ENCODE results near the gene CGREF1.

The CGREF1 gene

GRCh38 chr2:27086724-27087593, 32.0 kb downstream of the CGREF1 start, which contains the start of gene KHK:
KHK (plus strand) TSS chr2:27086772; CDS start chr2:27087260, 488 bp downstream.
- Histone ChIP-seq H3K4me3 (ENCODE audit: control insufficient read depth in 1 of 7, extremely low read depth in 1 of 7, insufficient read depth in 4 of 7, low read depth in 2 of 7, low read length in 6 of 7) (peak within 1 kb of the TSS; percentile 43 to 82 (median 70)), H3K36me3 (ENCODE audit: control insufficient read depth in 4 of 4, insufficient read depth in 4 of 4, low read length in 3 of 4) (peaks cover 0 to 12% (median 3%) of the 10 kb centered on the region in 4 experiments), H3K9me3 (ENCODE audit: control extremely low read depth in 1 of 5, control insufficient read depth in 4 of 5, insufficient read depth in 2 of 5, low read depth in 1 of 5, low read length in 4 of 5) (no peaks in the 10 kb centered on the region), H3K27ac (ENCODE audit: insufficient read depth in 1 of 2, low read depth in 1 of 2, low read length in 2 of 2, poor library complexity in 1 of 2, severe bottlenecking in 2 of 2) (peak within 1 kb of the TSS in 1 of 2 experiments; percentile 66), H3K4me1 (ENCODE audit: control extremely low read depth in 1 of 4, control insufficient read depth in 4 of 4, insufficient read depth in 4 of 4, low read length in 3 of 4) (peaks cover 2 to 48% (median 38%) of the 10 kb centered on the region in 4 experiments), H3K27me3 (replicated peaks in 2 of 5; ENCODE audit: control insufficient read depth in 4 of 5, insufficient read depth in 5 of 5, low read length in 4 of 5) (no peaks in the 10 kb centered on the region)
- ChIA-PET CTCF (interaction anchor here (0.8 to 28.0 kb wide), 10 partner anchors 10 to 195 kb away, joined by 3 to 381 read pairs (median 5); partner anchors contain the start of genes AGBL5, OST4 and TRIM54), POLR2A (interaction anchor here (0.5 to 1.4 kb wide), 3 partner anchors 16 to 276 kb away, joined by 3 to 4 read pairs (median 3); partner anchors contain the start of gene OST4)
- 23% methylated on average over 37 of the region's 54 CpGs for WGBS (ENCODE audit: insufficient coverage)
- DNase-seq: no peak

- Histone ChIP-seq H3K27me3 (replicated peaks in 2 of 5; ENCODE audit: control insufficient read depth in 4 of 5, insufficient read depth in 5 of 5, low read length in 4 of 5) (no peaks in the 10 kb centered on the region), H3K4me1 (ENCODE audit: control extremely low read depth in 1 of 4, control insufficient read depth in 4 of 4, insufficient read depth in 4 of 4, low read length in 3 of 4) (peaks cover 5 to 55% (median 44%) of the 10 kb centered on the region in 4 experiments), H3K36me3 (ENCODE audit: control insufficient read depth in 4 of 4, insufficient read depth in 4 of 4, low read length in 3 of 4) (peaks cover 0 to 12% (median 3%) of the 10 kb centered on the region in 4 experiments), H3K27ac (ENCODE audit: insufficient read depth in 1 of 2, low read depth in 1 of 2, low read length in 2 of 2, poor library complexity in 1 of 2, severe bottlenecking in 2 of 2) (peak overlapping the region in 1 of 2 experiments; percentile 66), H3K9me3 (ENCODE audit: control extremely low read depth in 1 of 5, control insufficient read depth in 4 of 5, insufficient read depth in 2 of 5, low read depth in 1 of 5, low read length in 4 of 5) (no peaks in the 10 kb centered on the region), H3K4me3 (ENCODE audit: control insufficient read depth in 1 of 7, extremely low read depth in 1 of 7, insufficient read depth in 4 of 7, low read depth in 2 of 7, low read length in 6 of 7) (peak overlapping the region; percentile 43 to 77 (median 65))
- CTCF ChIA-PET: interaction anchor here (0.9 to 28.0 kb wide), 9 partner anchors 8 to 195 kb away, joined by 3 to 381 read pairs (median 5); partner anchors contain the start of genes AGBL5, OST4 and TRIM54
- peak; percentile 93 to 96 (median 95) for DNase-seq
- POLR2A ChIA-PET: interaction anchor here (0.6 to 1.4 kb wide), 3 partner anchors 15 to 277 kb away, joined by 3 to 6 read pairs (median 4); partner anchors contain the start of genes AGBL5 and OST4
- WGBS (ENCODE audit: insufficient coverage): 0% methylated on average over 56 of the region's 81 CpGs
Observed at GRCh38 chr2:27086090-27086723, 32.7 kb downstream of the CGREF1 start.

- Histone ChIP-seq H3K4me1 (ENCODE audit: control extremely low read depth in 1 of 4, control insufficient read depth in 4 of 4, insufficient read depth in 4 of 4, low read length in 3 of 4) (peaks cover 5 to 59% (median 48%) of the 10 kb centered on the region in 4 experiments), H3K27ac (ENCODE audit: insufficient read depth in 1 of 2, low read depth in 1 of 2, low read length in 2 of 2, poor library complexity in 1 of 2, severe bottlenecking in 2 of 2) (peak overlapping the region in 1 of 2 experiments; percentile 66), H3K4me3 (ENCODE audit: control insufficient read depth in 1 of 7, extremely low read depth in 1 of 7, insufficient read depth in 4 of 7, low read depth in 2 of 7, low read length in 6 of 7) (peak overlapping the region; percentile 43 to 77 (median 65)), H3K36me3 (ENCODE audit: control insufficient read depth in 4 of 4, insufficient read depth in 4 of 4, low read length in 3 of 4) (peaks cover 0 to 12% (median 3%) of the 10 kb centered on the region in 4 experiments), H3K27me3 (replicated peaks in 2 of 5; ENCODE audit: control insufficient read depth in 4 of 5, insufficient read depth in 5 of 5, low read length in 4 of 5) (no peaks in the 10 kb centered on the region), H3K9me3 (ENCODE audit: control extremely low read depth in 1 of 5, control insufficient read depth in 4 of 5, insufficient read depth in 2 of 5, low read depth in 1 of 5, low read length in 4 of 5) (no peaks in the 10 kb centered on the region)
- under 1% methylated on average over 38 of the region's 38 CpGs for WGBS (ENCODE audit: insufficient coverage)
- POLR2A ChIA-PET: interaction anchor here (1.4 kb wide), 1 partner anchor 35 kb away, joined by 6 read pairs; the partner anchor contains the start of gene AGBL5
- DNase-seq: peak in 2 of 3 donors; percentile 27 to 43
- CTCF ChIA-PET: interaction anchor here (0.9 to 28.0 kb wide), 7 partner anchors 8 to 68 kb away, joined by 3 to 381 read pairs (median 5); partner anchors contain the start of genes AGBL5 and OST4
Observed at GRCh38 chr2:27085673-27086089, 33.2 kb downstream of the CGREF1 start.

- 72% methylated on average over 10 of the region's 10 CpGs for WGBS (ENCODE audit: insufficient coverage)
- CTCF ChIA-PET: interaction anchor here (0.9 to 28.0 kb wide), 8 partner anchors 8 to 68 kb away, joined by 3 to 381 read pairs (median 6); partner anchors contain the start of genes AGBL5 and OST4
- peak overlapping the region in 1 of 2 experiments; percentile 66 for H3K27ac ChIP-seq (ENCODE audit: insufficient read depth in 1 of 2, low read depth in 1 of 2, low read length in 2 of 2, poor library complexity in 1 of 2, severe bottlenecking in 2 of 2)
- POLR2A ChIA-PET: interaction anchor here (1.4 kb wide), 1 partner anchor 35 kb away, joined by 6 read pairs; the partner anchor contains the start of gene AGBL5
- no peaks in the 10 kb centered on the region for H3K27me3 ChIP-seq (replicated peaks in 2 of 5; ENCODE audit: control insufficient read depth in 4 of 5, insufficient read depth in 5 of 5, low read length in 4 of 5)
- peaks cover 5 to 64% (median 54%) of the 10 kb centered on the region in 4 experiments for H3K4me1 ChIP-seq (ENCODE audit: control extremely low read depth in 1 of 4, control insufficient read depth in 4 of 4, insufficient read depth in 4 of 4, low read length in 3 of 4)
- H3K36me3 ChIP-seq (ENCODE audit: control insufficient read depth in 4 of 4, insufficient read depth in 4 of 4, low read length in 3 of 4): peaks cover 0 to 12% (median 3%) of the 10 kb centered on the region in 4 experiments
- DNase-seq: no peak
- H3K9me3 ChIP-seq (ENCODE audit: control extremely low read depth in 1 of 5, control insufficient read depth in 4 of 5, insufficient read depth in 2 of 5, low read depth in 1 of 5, low read length in 4 of 5): no peaks in the 10 kb centered on the region
- peak overlapping the region; percentile 43 to 77 (median 65) for H3K4me3 ChIP-seq (ENCODE audit: control insufficient read depth in 1 of 7, extremely low read depth in 1 of 7, insufficient read depth in 4 of 7, low read depth in 2 of 7, low read length in 6 of 7)
Observed at GRCh38 chr2:27085062-27085672, 33.8 kb downstream of the CGREF1 start.

- 90% methylated on average over 4 of the region's 6 CpGs for WGBS (ENCODE audit: insufficient coverage)
- Histone ChIP-seq H3K4me3 (ENCODE audit: control insufficient read depth in 1 of 7, extremely low read depth in 1 of 7, insufficient read depth in 4 of 7, low read depth in 2 of 7, low read length in 6 of 7) (no peak overlapping the region), H3K4me1 (ENCODE audit: control extremely low read depth in 1 of 4, control insufficient read depth in 4 of 4, insufficient read depth in 4 of 4, low read length in 3 of 4) (peaks cover 7 to 71% (median 60%) of the 10 kb centered on the region in 4 experiments), H3K36me3 (ENCODE audit: control insufficient read depth in 4 of 4, insufficient read depth in 4 of 4, low read length in 3 of 4) (peaks cover 0 to 12% (median 3%) of the 10 kb centered on the region in 4 experiments), H3K9me3 (ENCODE audit: control extremely low read depth in 1 of 5, control insufficient read depth in 4 of 5, insufficient read depth in 2 of 5, low read depth in 1 of 5, low read length in 4 of 5) (no peaks in the 10 kb centered on the region), H3K27me3 (replicated peaks in 2 of 5; ENCODE audit: control insufficient read depth in 4 of 5, insufficient read depth in 5 of 5, low read length in 4 of 5) (no peaks in the 10 kb centered on the region), H3K27ac (ENCODE audit: insufficient read depth in 1 of 2, low read depth in 1 of 2, low read length in 2 of 2, poor library complexity in 1 of 2, severe bottlenecking in 2 of 2) (no peak overlapping the region)
- ChIA-PET CTCF (interaction anchor here (1.0 to 28.0 kb wide), 9 partner anchors 10 to 129 kb away, joined by 3 to 381 read pairs (median 5); partner anchors contain the start of genes AGBL5 and OST4), POLR2A (interaction anchor here (1.2 kb wide), 1 partner anchor 20 kb away, joined by 3 read pairs; no protein-coding TSS in a partner anchor)
- no peak for DNase-seq
Observed at GRCh38 chr2:27084297-27085061, 34.4 kb downstream of the CGREF1 start.

Measured in common myeloid progenitor, CD34-positive (primary cell).